COLO668 (cell line): Measurements from ENCODE around the gene ARL13B.

Experiments used
- DNase-seq: peaks from one replicate; lab custom pipeline; 2025; ENCODE audit not compliant: unreplicated experiment; lab: John Stamatoyannopoulos, UW

ARL13B gene

DNA sequence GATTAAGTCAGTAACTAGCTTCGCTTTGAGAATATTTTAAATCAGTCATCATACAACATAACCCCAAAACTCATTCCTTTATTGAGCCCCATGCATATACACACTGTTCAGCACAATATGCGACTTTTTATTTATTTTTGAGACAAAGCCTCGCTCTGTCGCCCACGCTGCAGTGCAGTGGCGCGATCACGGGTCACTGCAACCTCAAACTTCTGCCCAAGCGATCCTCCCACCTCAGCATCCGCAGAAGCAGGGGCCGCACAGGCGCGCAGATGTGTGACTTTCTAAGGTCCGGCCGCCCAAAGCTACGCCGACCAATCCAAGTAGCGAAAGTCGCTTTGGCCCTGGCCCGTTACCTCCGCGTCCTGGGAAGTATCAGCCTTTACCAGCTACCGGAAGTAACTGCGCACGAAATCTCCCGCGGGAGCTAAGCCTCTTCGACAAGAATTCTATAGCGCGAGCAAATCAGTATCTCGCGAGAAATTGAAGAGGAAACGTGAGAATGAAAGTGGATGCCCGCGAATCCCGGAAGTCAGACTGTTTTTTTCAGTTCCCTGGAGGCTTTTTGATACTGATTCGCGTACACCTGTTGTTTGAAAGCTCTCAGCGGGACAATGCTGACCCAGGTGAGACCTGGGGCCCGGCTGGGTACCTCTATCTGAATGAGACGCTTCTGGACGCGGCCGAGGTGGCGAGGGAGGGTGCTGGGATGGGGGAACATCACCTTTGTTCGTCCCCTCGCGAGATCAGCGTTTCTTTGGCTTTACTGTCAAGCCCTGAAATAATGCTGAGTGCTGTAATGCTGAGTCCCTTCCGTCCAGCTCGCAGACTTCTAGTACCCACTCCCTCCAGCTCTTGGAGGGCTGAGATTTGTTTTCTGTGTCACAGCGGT, 82.8 kb downstream of the ARL13B start, which contains the start of the genes DHFR2 and NSUN3:
Gene DHFR2, minus strand, starts transcription at position 404 of the 892 bp plus-strand sequence. CDS start 1,405 bp downstream, outside the sequence.
Gene NSUN3, plus strand, starts transcription at position 549 of the 892 bp plus-strand sequence. Its CDS starts 66 bp downstream, at position 615.
- peak; percentile 83 for DNase-seq

DNA sequence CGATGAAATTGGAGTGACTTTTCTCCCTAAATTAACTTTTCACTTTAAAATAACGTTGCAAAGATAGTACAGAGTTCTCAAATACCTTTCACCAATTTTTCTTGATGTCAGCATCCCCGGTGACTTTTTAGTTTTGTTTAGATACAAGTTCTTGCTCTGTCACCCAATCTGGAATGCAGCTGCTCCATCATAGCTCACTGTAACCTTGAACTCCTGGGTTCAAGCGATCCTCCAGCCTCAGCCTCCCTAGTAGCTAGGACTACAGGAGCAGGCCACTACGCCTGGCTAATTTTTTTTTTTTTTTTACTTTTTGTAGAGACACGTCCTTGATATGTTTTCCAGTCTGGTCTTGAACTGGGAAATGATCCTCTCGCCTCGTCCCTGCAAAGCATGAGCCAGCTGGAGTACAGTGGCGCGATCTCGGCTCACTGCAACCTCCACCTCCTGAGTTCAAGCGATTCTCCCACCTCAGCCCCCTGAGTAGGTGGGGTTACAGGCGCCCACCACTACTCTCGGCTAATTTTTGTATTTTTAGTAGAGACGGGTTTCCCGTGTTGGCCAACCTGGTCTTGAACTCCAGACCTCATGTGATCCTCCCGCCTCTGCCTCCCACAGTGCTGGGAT, 83.7 kb downstream of the ARL13B start:
- no peak for DNase-seq

DNA sequence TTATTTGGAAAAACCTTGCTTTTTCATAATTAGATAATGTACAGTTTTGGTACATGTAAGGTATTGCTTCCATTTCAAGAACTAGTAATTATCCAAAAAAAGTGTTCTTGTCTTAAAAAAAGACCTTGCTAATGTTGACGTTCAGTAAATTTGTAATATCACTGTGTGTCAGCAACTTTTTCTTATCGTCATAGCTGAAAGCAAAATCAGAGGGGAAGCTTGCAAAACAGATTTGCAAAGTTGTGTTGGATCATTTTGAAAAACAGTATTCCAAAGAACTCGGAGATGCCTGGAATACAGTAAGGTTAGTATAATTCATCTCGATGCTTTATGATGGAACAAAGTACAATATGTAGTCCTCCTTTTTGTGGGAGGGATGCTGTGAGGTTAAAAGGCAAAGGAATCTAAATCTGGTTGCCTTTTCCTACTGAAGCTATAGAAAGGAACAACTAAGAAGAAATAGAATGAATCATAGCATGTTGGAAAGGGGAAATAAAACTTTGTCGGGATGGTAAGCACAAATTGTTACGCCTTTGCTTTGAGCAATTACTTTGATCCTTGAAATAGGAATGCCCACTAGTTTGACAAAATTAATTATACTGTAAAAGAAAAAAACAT, 84.4 kb downstream of the ARL13B start:
- DNase-seq = no peak

DNA sequence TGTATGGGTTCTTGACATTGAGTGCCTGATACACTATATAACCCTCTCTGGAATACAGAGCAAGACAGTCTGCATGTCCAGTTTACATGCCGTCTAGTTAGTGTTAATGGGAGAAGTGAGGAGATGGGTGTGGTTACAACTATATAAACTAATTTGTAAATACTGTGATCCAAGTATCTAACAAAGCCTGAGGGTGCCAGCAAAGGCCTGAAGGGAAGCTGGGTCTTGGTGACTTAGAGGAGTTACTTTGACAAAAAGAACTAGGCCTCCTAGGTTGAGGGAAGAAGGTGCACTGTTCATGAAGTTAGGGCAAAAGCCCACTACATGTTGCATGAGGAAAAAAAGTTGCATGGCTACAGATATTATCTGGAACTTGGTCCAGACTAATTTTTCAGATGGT, 85.2 kb downstream of the ARL13B start:
- DNase-seq = no peak

DNA sequence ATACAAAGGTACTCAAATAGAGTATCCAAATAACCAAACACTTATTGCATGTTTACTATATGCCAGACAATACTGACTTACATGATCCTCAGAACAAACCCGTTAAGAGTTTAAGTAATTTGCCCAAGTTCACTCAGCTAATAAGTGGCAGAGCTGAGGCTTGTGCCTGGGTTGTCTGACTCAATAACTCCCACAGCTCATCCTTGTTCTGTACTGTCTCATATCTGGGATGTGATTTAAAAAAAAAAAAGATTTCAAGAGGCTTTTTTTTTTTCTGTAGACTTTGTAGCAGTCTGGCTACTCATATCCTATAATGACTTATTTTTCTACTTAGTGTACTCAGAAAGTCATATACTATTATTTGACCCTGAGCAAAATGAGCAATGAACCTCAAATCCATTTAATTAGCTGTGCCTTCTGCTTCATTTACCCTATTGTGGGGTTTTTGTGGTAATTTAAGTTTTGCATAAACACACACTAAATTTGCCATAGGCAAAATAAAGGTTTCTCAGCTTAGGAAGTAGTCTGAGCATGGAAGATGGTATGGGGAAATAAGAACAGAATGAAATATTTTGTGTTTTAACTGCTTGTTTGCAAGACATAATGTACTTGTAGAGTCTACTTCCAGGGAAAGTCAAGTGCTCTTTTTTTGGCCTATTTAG, 86.0 kb downstream of the ARL13B start:
- no peak for DNase-seq

DNA sequence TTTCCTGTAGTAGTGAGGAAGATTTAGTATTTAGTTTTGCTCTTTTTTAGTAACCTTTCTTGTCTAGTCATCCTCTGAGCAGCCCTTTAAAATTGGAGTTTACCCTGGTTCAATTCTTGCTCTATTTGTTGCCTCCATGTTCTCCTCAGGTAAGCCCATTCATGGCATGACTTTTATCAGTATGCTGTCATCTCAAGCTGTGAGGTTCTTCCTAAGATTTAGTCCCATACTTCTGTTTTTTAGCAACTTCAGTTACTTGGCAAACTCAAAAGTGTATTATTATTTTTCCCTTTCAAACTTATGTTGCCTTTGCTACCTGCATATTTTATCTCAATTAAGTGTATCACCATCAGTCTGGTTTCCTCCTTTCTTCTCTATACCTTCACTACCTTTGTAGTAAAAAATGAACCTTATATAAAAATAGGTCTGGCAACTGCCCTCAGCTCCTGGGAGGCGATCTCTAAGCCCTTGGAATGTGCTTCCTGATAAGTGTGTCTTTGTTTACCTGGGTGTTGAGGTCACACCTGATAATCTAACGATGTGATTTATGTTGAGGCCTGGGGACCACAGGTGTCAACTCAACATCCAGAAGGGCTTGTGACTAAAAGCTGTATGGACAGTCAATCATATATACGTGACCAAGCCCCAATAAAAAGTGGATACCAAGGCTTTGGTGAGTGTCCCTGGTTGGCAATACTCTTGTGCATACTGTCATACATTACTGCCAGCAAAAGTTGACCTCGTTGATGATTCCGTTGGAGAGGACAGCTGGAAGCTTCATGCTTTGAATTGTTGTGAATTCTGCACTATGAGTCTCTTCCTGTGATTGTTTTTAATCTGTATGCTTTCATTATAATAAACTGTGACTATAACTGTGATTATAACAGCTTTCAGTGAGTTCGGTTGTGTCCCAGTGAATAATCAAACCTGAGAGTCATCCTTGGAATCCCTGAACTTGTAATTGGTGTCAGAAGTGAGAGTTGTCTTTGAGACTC, 86.8 kb downstream of the ARL13B start:
- DNase-seq = no peak

DNA sequence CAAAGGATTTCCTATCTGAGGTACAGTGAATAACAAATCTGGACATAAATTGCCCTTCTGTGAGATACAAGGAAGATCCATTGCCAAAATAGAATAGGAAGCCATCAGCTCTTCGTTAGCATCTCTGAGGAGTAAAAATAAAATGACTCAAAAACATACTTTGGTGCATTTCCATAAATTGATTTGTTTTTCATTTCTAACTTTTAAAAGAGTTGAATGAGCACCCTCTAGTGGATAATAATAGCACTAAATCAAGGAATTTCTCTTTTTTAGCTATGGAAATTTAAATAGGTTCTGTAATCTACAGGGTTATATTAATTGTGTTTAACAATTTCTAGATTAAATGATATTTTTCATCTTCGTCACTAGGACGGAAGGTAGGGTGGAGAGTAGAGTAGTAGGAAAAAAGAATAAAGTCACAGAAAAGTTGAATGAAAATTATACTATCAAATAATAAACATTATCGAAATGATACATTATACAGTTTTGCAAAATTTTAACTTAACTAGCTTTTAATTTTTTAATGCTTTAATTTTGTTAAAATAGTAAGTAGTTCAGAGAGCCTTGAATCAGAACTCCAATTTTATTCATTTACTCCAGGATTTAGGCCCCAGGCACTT, 89.3 kb downstream of the ARL13B start:
- no peak for DNase-seq

DNA sequence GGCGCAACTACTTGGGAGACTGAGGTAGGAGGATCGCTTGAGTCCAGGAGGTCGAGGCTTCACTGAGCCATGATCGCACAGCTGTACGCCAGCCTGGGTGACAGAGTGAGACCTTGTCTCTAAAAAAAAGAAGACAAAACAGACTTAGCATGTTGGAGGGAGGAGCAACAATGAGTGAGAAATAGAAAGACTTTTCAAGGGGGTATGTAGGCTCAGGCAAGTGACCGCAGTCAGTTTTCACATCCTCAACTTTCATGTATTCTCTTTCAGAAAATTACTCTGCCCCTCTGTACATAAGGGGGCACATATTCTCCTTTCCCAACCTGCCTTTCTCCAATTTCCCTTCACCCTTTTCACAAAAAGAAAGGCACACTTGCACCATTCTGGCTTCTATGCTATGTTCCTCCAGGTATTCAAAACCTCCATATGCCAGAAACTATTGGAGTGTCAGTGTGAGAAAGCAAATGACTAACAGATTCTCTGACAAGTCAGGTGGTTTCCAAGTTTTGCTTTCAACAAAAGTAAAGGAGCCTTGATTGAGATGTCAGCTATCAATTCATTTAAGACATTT, 90.5 kb downstream of the ARL13B start:
- no peak for DNase-seq

DNA sequence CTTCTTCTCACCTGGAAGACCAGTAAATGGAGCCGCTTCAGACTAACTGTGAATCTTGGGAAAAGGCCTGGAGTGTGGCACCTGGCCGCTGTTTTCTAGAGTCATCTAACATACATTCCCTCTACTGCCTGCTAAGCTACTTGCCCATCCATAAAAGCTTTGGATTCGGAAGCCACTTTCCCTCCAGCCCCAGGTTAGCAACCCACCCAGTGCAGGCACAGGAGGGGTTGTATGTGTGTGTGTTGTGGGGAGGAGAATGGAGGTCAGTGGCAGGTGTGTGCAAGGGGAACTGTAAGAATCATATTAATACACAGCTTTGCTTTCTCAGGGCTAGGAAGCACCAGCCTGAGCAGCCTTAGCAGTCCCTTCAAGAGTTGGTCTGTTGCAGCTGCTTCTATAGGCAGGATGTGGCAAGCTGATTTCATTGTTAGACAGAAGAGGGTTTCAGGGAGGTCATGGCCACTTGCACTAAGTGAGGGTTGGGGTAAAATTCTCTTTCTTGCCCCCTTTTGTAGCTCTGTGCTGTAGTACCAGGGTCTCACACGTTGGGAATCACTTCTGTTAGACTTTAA, 91.8 kb downstream of the ARL13B start:
- no peak for DNase-seq

DNA sequence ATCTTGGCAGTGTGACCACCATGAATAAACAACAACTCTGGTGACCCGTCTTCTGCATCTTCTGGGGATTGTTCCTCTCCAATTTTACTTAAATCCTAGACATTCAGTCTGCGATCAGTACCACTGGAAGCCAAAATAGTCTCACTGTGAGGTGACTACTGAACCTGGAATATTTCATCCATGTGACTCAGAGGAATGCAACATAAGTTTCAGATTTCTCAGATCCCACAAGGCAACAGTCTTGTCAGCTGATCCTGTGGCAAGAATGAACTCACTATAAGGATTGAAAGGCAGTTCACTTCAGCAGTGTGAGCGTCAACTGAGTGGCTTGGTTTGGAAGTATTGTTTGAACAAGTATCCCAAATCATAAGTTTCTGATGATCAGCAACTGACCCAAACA, 96.1 kb downstream of the ARL13B start:
- DNase-seq = no peak

DNA sequence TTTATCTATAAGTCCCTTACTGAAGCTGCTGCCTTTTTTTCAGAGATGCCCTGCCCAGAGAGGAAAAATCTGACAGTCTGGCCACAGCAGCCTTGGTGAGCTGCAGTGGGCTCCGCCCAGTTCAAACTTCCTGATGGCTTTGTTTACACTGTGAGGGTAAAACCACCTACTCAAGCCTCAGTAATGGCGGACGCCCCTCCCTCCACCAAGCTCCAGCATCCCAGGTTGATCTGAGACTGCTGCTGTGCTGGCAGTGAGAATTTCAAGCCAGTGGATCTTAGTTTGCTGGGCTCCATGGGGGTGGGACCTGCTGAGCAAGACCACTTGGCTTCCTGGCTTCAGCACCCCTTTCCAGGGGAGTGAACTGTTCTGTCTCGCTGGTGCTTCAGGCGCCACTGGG, 100.6 kb downstream of the ARL13B start:
- DNase-seq = peak; percentile 8

DNA sequence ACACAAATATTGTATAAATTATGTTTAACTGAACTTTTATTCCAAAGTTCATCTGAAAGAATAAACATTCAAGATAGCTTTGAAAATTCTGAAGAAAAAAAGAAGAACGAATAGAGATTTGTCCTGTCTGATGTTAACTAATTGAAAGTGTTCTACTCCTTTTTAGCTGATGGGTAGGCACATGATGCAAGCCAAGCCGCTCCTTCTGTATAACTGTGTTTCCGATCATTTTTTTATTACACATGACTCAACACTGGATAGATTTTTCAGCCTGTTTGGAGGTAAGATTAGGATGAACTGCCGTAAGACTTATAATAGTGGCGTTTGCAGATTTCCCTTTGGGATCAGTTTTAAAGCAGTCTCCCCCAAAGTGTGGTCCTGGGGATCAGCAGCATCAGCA, 101.9 kb downstream of the ARL13B start:
- DNase-seq = no peak

DNA sequence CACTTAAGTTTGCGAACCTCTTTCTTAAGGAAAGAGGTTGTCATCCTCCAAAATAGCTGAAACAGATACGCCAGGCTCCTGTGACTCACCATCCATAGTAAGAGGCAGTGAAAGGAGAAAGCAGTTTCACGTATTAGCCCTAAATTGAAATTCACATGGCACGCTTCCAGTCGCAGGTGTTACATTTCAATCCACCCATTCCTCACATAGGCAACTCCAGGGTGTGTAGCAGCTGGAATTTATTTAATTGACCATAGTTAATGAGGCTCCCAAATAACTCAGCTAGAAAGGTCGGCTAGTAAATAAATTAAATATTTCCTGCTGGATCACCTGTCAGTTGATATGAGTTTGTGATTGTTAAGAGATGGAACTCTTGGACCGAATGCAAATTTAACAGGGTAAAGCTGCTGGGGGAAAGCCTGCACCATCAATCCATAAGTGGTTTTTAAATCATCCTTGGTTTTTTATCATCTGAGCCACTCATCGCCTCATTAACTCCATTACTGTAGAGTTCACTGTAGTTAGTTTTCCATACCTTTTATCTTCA, 102.5 kb downstream of the ARL13B start:
- DNase-seq = peak; percentile 27

DNA sequence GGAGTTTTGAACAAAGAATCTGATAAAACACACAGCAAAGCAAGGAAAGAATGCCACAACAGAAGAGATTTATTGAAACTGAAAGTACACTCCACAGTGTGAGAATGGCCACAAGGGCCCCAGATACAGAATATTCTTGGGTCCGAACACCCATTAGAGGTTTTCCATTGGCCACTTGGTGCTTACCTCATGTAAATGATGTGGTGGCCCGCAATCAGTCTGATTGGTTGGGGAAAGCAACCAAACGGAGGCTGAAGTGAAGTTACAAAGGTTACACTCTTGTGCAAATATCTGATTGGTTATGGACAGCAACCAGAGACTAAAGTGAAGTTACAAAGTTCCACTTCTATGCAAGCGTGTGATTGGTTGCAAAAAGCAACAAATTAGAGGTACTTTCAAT, 103.3 kb downstream of the ARL13B start:
- no peak for DNase-seq

DNA sequence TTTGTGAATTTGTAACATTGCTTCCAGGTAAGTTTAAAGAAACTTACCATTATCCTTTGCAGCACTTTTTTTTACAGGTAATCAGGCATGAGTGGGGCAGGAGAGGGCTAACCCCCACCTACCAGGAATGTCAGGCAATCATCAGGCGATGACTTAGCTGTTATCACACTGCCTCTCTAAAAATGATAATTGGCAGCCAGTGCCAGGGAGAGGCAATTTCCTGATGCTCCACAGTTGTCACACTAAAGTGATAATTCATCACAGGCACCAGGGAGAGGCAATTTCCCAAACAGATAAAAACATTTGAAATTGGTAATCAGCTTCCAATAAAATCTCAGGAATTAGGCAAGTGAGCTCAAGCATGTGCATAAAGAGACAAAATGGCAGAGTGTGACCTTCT, 109.2 kb downstream of the ARL13B start:
- DNase-seq = no peak

DNA sequence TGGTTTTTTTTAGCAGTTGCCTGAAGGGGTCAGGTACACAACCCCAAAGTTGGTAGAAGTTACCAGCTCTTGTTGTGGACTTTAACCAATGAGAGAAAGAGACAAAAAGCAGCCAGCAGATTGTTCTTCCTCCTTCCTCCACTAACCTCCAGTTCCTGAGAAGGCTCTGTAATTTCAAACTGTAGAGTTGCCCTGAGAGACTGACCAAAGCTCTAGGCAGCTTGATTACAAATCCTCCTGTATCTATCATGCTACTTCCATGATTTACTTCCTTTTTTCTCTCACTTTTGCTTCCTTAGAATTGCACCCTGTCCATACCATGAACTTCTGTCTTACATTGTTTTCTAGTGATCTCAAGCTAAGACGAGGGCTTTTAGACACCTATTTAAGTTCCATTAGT, 112.1 kb downstream of the ARL13B start:
- no peak for DNase-seq

DNA sequence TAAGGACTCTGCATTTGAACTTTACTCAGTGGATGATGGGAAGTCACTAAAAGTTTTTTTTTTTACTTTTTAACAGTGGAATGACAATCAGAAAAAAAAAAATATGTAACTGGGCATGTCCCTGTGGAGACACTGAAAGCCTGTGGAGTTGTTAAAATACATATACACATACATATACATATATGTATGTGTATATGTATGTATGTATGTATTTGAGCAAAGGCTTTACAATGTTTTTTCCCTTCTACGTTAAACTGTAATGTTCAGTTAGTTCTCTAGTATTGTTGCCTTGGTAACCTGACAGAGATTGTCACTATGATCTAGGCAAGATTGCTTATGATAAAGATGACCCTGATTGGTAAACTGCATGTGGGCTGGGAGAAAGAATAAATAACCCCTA, 113.2 kb downstream of the ARL13B start:
- DNase-seq = no peak

DNA sequence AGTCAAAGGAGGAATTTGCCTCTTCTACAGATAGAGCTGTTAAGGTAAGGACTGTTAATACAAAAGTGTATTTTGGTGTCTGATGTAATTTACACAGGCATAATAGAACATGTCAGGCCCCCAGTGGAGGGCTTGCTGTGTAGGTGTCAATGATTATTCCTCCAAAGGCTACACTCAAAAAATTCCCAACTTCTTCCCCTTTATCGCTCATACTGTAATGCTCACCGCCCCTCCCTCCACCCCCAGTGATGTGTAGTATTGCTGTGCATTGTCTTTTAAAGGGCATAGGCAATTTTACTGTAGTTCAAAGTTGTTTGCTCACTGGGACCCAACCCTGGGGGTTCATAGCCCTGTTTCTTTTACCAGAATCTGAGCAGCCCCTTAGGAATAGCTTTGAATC, 115.2 kb downstream of the ARL13B start:
- DNase-seq = no peak

DNA sequence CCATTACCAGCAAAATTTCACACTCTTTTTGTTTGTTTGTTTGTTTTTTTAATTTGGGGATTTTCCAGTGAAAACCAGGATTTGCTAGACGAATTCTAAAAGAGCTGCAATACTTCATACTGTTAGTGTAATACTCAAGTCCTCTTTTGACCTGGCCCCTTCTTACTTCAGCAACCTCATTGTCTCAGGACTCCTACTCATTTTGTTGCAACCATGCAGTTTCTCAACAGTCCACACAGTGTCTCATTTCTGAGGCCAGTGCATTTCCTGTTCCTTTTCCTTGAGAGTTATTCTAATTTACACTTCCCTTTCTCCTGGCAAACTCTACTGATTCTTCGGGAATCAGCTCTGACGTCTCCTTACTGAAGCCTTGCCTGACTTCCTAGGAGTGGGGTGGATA, 118.5 kb downstream of the ARL13B start:
- DNase-seq = no peak
